Measurements from ENCODE around the gene PTPN13. TPM values are rescaled to one million over a fixed set of nuclear protein-coding genes. Genes with fewer than 3 reads are reported as not detected.

Gene PTPN13
- total RNA-seq, 1 experiment from 2014 or later, result 107 TPM

- H3K4me3 ChIP-seq (ENCODE audit: low read depth, low read length, poor library complexity, severe bottlenecking), result no peak overlapping the region
- ChIA-PET POLR2A (ENCODE audit: low non-redundant PET) (no interaction called here), CTCF (no interaction called here)
- no TSS peak for BruUV-seq (replicated peaks)
- H3K36me3 ChIP-seq (ENCODE audit: insufficient read depth, low read length, poor library complexity, severe bottlenecking), result no peaks in the 10 kb centered on the region
- no peaks in the 10 kb centered on the region for H3K4me1 ChIP-seq (ENCODE audit: insufficient read depth, low read length, poor library complexity, severe bottlenecking)
- H3K27me3 ChIP-seq (replicated peaks; ENCODE audit: insufficient read depth, low read depth, low read length, poor library complexity), result no peaks in the 10 kb centered on the region
- H3K27ac ChIP-seq (ENCODE audit: low read depth, low read length, poor library complexity, severe bottlenecking), result no peak overlapping the region
- DNase-seq (ENCODE audit: low spot score), result no peak
- intact Hi-C loops (cut with micrococcal nuclease; ENCODE audit: unreplicated experiment), result no loop called here
- no peak for TF ChIP-seq CTCF (conservative IDR thresholded peaks at IDR 0.05; ENCODE audit: low read depth, low read length)
- TF ChIP-seq EZH2 (IDR thresholded peaks at IDR 0.05; ENCODE audit: borderline replicate concordance, low read depth, low read length, poor library complexity, severe bottlenecking), result no peak
- H3K9me3 ChIP-seq (ENCODE audit: low read depth, low read length, poor library complexity, severe bottlenecking), result no peaks in the 10 kb centered on the region
These were observed 246.7 kb downstream of the PTPN13 start for GRCh38 chr4:86840858-86841257.

GRCh38 chr4:86841309-86841708 lies 247.2 kb downstream of the PTPN13 start:
- TF ChIP-seq CTCF (conservative IDR thresholded peaks at IDR 0.05; ENCODE audit: low read depth, low read length) (no peak), EZH2 (IDR thresholded peaks at IDR 0.05; ENCODE audit: borderline replicate concordance, low read depth, low read length, poor library complexity, severe bottlenecking) (no peak)
- DNase-seq (ENCODE audit: low spot score), result no peak
- BruUV-seq (replicated peaks), result no TSS peak
- no peaks in the 10 kb centered on the region for H3K4me1 ChIP-seq (ENCODE audit: insufficient read depth, low read length, poor library complexity, severe bottlenecking)
- H3K36me3 ChIP-seq (ENCODE audit: insufficient read depth, low read length, poor library complexity, severe bottlenecking), result no peaks in the 10 kb centered on the region
- H3K27ac ChIP-seq (ENCODE audit: low read depth, low read length, poor library complexity, severe bottlenecking), result no peak overlapping the region
- intact Hi-C loops (cut with micrococcal nuclease; ENCODE audit: unreplicated experiment), result no loop called here
- ChIA-PET POLR2A (ENCODE audit: low non-redundant PET) (no interaction called here), CTCF (no interaction called here)
- H3K27me3 ChIP-seq (replicated peaks; ENCODE audit: insufficient read depth, low read depth, low read length, poor library complexity), result no peaks in the 10 kb centered on the region
- H3K4me3 ChIP-seq (ENCODE audit: low read depth, low read length, poor library complexity, severe bottlenecking), result no peak overlapping the region
- no peaks in the 10 kb centered on the region for H3K9me3 ChIP-seq (ENCODE audit: low read depth, low read length, poor library complexity, severe bottlenecking)

- H3K9me3 ChIP-seq (ENCODE audit: low read depth, low read length, poor library complexity, severe bottlenecking), result no peaks in the 10 kb centered on the region
- no peaks in the 10 kb centered on the region for H3K27me3 ChIP-seq (replicated peaks; ENCODE audit: insufficient read depth, low read depth, low read length, poor library complexity)
- intact Hi-C loops (cut with micrococcal nuclease; ENCODE audit: unreplicated experiment), result no loop called here
- ChIA-PET POLR2A (ENCODE audit: low non-redundant PET) (no interaction called here), CTCF (no interaction called here)
- no peak for TF ChIP-seq CTCF (conservative IDR thresholded peaks at IDR 0.05; ENCODE audit: low read depth, low read length)
- no peak for TF ChIP-seq EZH2 (IDR thresholded peaks at IDR 0.05; ENCODE audit: borderline replicate concordance, low read depth, low read length, poor library complexity, severe bottlenecking)
- no peak overlapping the region for H3K4me3 ChIP-seq (ENCODE audit: low read depth, low read length, poor library complexity, severe bottlenecking)
- no TSS peak for BruUV-seq (replicated peaks)
- H3K4me1 ChIP-seq (ENCODE audit: insufficient read depth, low read length, poor library complexity, severe bottlenecking), result peaks cover 9% of the 10 kb centered on the region
- DNase-seq (ENCODE audit: low spot score), result no peak
- no peaks in the 10 kb centered on the region for H3K36me3 ChIP-seq (ENCODE audit: insufficient read depth, low read length, poor library complexity, severe bottlenecking)
- no peak overlapping the region for H3K27ac ChIP-seq (ENCODE audit: low read depth, low read length, poor library complexity, severe bottlenecking)
These were observed 251.5 kb downstream of the PTPN13 start for GRCh38 chr4:86845593-86845992.
